Osteocyte (in vitro differentiated cells): ENCODE measurements around the gene EXOC7. TPM values are rescaled to one million over a fixed set of nuclear protein-coding genes. Genes with fewer than 3 reads are reported as not detected.

ENCODE experiments used
- DNase-seq: peaks from one replicate; pipeline ENCODE4 v3.0.0; 2021; ENCODE audit warnings: mixed read lengths; ENCODE audit not compliant: unreplicated experiment; ENCODE audit errors: extremely low spot score
- H3K27ac Mint-ChIP-seq: one replicate; pipeline ENCODE4 v1.8.0; 2021; ENCODE audit warnings: mild to moderate bottlenecking, mixed read lengths; ENCODE audit not compliant: unreplicated experiment
- H3K27me3 Mint-ChIP-seq: one replicate; pipeline ENCODE4 v1.8.0; 2021; ENCODE audit warnings: mixed read lengths; ENCODE audit not compliant: unreplicated experiment
- H3K36me3 Mint-ChIP-seq: one replicate; pipeline ENCODE4 v1.8.0; 2021; ENCODE audit warnings: mixed read lengths; ENCODE audit not compliant: unreplicated experiment
- H3K4me1 Mint-ChIP-seq: one replicate; pipeline ENCODE4 v1.8.0; 2021; ENCODE audit warnings: mixed read lengths; ENCODE audit not compliant: unreplicated experiment
- H3K4me3 Mint-ChIP-seq: one replicate; pipeline ENCODE4 v1.8.0; 2021; ENCODE audit warnings: mild to moderate bottlenecking, moderate library complexity, mixed read lengths; ENCODE audit not compliant: unreplicated experiment
- H3K9me3 Mint-ChIP-seq: one replicate; pipeline ENCODE4 v1.8.0; 2021; ENCODE audit warnings: mixed read lengths; ENCODE audit not compliant: unreplicated experiment
- total RNA-seq: library from RNA; stranded (reverse); gene quantifications from 2 replicates; pipeline ENCODE4 v1.2.1, GENCODE V29; 2021
- TF ChIP-seq, protein P1 (sequence below): fragments of 200-600 bp; sonication (generic); IDR thresholded peaks from 2 replicates; pipeline ENCODE4 v1.5.0; 2021; ENCODE audit warnings: antibody characterized with exemption, mild to moderate bottlenecking, moderate library complexity

The EXOC7 gene
- total RNA-seq, 1 donor from 2014 or later: 158 TPM

DNA sequence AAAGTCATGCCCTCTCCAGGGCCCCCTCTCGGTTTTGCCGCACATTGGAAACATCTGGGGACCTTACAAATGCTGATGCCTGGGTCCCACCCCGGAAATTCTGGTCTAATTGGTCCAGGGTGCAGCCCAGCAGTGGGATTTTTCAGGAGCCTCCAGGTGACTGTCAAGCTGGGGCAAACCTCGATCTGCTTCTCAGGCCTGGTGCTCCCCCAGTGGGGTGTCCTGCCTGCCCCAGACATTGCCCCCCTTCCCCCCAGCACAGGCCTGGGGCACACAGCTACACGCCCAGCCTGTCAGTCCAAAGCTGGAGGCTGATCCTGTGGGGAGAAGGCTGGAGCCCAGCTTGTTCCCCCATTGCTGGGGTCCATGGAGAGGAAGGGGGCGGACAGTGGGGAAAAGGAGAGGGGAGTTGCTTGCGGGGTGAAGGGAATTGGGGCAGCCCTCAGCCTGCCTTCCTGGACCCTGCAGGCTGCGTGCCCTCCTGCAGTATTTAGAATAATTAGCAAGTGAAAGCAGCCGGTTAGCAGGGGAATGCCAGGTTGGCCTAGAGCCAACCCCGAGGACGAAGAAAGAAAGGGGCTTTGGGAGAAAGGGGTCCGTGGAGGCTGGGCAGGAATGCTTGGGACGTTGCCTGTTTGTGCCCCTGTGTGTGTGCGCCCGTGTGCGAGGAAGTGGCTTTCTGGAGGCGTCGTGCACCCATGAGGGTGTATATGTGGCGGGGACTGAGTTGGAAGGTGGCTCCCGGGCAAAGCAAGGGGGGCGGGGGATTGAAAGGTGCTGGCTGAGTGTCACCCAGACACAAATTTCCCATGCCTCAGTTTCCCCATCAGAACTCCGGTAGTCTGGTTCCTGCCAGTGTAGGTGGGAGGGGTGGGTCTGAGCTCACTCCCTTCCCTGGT is 31.6 kb upstream of the EXOC7 start:
- no peaks in the 10 kb centered on the region for H3K9me3 Mint-ChIP-seq
- no peak overlapping the region for H3K27ac Mint-ChIP-seq
- H3K4me1 Mint-ChIP-seq: peaks cover 4% of the 10 kb centered on the region
- H3K4me3 Mint-ChIP-seq: no peak overlapping the region
- TF ChIP-seq, protein P1, sequence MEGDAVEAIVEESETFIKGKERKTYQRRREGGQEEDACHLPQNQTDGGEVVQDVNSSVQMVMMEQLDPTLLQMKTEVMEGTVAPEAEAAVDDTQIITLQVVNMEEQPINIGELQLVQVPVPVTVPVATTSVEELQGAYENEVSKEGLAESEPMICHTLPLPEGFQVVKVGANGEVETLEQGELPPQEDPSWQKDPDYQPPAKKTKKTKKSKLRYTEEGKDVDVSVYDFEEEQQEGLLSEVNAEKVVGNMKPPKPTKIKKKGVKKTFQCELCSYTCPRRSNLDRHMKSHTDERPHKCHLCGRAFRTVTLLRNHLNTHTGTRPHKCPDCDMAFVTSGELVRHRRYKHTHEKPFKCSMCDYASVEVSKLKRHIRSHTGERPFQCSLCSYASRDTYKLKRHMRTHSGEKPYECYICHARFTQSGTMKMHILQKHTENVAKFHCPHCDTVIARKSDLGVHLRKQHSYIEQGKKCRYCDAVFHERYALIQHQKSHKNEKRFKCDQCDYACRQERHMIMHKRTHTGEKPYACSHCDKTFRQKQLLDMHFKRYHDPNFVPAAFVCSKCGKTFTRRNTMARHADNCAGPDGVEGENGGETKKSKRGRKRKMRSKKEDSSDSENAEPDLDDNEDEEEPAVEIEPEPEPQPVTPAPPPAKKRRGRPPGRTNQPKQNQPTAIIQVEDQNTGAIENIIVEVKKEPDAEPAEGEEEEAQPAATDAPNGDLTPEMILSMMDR: no peak
- no peaks in the 10 kb centered on the region for H3K36me3 Mint-ChIP-seq
- DNase-seq: no peak
- peaks cover 28% of the 10 kb centered on the region for H3K27me3 Mint-ChIP-seq

DNA sequence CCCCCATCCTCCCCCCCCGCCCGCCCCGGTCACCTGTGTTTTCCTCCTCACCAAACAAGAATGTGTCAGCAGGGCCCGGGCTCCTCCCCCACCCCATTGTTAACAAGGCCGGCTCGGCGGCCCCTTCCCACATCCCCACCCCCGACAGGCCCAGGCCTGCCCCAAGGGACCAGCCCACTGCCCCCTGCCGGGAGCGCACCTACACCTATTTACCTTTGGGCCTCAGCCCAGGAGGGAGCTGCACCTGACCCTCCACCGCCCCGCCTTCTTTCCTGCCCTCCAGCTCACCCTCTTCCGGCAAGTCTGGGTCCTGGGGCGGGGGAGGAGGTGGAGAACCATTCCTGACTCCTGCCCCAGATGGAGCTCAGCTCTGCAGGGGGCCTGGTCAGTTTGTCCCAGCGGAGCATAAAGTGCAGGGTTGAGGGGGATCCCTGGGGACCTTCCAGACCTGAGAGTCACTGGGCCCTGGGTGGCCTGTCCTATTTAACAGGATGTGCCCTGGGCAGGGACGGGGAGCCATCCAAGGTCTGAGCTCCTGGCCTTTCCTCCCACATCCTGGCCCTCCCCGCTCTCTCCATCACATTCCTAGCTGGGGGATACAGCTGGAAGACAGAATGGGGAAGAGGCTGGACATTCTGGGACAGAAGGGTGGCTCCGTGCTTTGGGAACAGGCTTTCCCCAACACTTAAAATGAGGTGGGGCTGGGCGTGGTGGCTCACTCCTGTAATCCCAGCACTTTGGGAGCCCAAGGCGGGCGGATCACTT is 29.2 kb upstream of the EXOC7 start:
- H3K4me3 Mint-ChIP-seq: no peak overlapping the region
- no peak for DNase-seq
- H3K27me3 Mint-ChIP-seq: peaks cover 20% of the 10 kb centered on the region
- TF ChIP-seq, protein P1: no peak
- H3K36me3 Mint-ChIP-seq: no peaks in the 10 kb centered on the region
- peaks cover 4% of the 10 kb centered on the region for H3K4me1 Mint-ChIP-seq
- H3K27ac Mint-ChIP-seq: no peak overlapping the region
- H3K9me3 Mint-ChIP-seq: no peaks in the 10 kb centered on the region

DNA sequence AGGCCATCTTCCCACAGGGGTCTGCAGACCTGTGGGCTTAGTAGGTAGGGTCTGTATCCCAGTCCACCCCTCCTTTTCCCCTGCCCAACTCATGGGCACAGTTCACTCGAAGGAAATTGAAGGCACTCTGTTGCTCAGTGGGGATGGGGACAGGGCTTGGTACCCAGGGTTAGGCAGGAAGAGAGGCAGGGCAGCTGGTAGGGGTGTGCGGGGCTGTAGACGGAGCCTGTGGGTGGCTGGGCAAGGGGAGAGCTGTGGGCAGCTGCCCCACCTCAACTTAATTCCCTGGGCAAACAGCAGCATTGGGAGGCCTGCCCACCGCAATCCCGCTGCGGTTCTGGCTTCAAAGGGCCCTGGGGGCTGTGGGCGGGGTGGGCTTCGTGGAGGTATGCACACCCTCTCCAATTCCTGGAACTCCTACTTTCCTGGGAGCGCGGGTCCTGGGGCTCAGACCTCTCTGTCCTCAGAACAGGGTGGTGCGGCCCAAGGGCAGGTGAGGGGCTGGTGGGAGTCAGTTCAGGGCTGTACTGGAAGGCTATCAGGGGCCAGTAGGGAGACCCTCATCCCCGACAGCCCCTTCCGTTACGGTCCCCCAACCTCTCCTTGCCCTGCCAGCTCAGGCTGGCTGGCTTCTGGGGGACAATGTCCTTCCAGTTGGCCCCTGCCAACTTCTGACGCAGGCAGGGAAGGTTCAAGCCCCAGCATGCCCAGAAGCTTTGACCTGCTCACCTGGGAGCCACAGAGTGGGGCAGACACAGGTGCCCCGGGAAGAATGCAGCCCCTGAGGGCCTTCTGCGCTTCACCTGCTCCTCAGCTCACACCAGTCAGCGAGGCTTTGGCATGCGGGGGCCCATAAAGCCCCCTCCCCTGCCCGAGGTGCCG is 28.3 kb upstream of the EXOC7 start:
- DNase-seq: no peak
- peaks cover 20% of the 10 kb centered on the region for H3K27me3 Mint-ChIP-seq
- no peak overlapping the region for H3K27ac Mint-ChIP-seq
- TF ChIP-seq, protein P1: no peak
- H3K36me3 Mint-ChIP-seq: no peaks in the 10 kb centered on the region
- H3K4me3 Mint-ChIP-seq: no peak overlapping the region
- no peaks in the 10 kb centered on the region for H3K9me3 Mint-ChIP-seq
- H3K4me1 Mint-ChIP-seq: peaks cover 4% of the 10 kb centered on the region

DNA sequence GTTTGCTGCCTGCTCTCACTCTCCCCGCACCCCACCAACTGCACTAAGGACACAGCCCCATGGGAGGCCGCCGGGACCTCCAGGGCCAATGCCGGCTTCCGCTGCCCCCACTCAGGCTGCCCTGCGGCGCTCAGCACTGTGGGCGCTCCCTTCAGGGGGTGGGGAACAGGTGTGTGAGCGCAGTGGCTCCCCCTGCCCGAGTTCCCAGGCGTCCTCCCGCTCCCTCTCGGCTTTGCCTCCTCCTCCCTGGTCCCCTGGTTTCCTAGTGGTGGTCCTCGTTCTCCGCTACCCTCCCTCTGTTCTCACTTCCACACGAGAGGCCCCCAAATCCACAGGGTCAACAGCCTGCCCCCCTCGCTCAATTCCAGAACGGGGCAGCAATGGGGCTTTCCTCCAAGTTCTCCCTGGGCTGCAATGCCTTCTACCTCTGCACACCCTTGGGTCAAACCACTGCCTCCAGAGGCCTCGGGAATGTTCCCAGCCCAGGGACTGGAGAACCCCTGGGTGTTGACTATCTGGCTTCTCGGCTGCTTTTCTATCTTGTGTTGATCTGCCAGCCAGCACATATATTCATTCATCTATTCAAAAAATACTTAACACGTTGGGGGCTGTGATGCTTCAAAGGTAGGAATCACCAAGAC is 27.6 kb upstream of the EXOC7 start:
- Mint-ChIP-seq H3K36me3 (no peaks in the 10 kb centered on the region), H3K4me3 (no peak overlapping the region), H3K4me1 (peaks cover 4% of the 10 kb centered on the region), H3K9me3 (no peaks in the 10 kb centered on the region), H3K27me3 (peaks cover 27% of the 10 kb centered on the region), H3K27ac (no peak overlapping the region)
- DNase-seq: no peak
- TF ChIP-seq, protein P1: no peak
